H1 (cell line): ENCODE data around the gene RBM43. TPM values are rescaled to one million over a fixed set of nuclear protein-coding genes. Genes with fewer than 3 reads are reported as not detected.

Experiments
- E2F6 ChIP-seq: IDR thresholded peaks from 2 replicates; pipeline ENCODE4 v1.6.1; 2012; ENCODE audit warnings: inconsistent platforms
- HDAC6 ChIP-seq: IDR thresholded peaks from one replicate; pipeline ENCODE4 v1.7.1; 2012; ENCODE audit warnings: low read depth, mild to moderate bottlenecking, inconsistent platforms, low read length, moderate library complexity
- POLR2A ChIP-seq, 2 experiments: IDR thresholded peaks; 1 replicate in 1 of 2; 2 replicates in 1 of 2; pipeline ENCODE4 v1.6.1; 2011; ENCODE audit warnings: low read depth in 2 of 2, low read length in 2 of 2, mild to moderate bottlenecking in 2 of 2; ENCODE audit errors: control extremely low read depth in 1 of 2
- POU5F1 ChIP-seq: IDR thresholded peaks from 2 replicates; pipeline ENCODE4 v1.6.1; 2011; ENCODE audit warnings: low read depth, mild to moderate bottlenecking, low read length, moderate library complexity
- RNF2 ChIP-seq: fragments of 200-900, 300-1000 bp; sonication (generic); IDR thresholded peaks from 2 replicates; pipeline ENCODE4 v1.7.1; 2016; ENCODE audit warnings: borderline replicate concordance, low read depth, mild to moderate bottlenecking, antibody characterized with exemption, low read length; ENCODE audit not compliant: poor library complexity, severe bottlenecking; ENCODE audit errors: missing control alignments
- SP4 ChIP-seq: IDR thresholded peaks from 2 replicates; pipeline ENCODE4 v1.6.1; 2012; ENCODE audit warnings: low read length, inconsistent platforms
- polyA plus RNA-seq, 7 experiments: library from polyadenylated mRNA; depleted of rRNA in 3 of 7; stranded (reverse) in 5 of 7; unstranded in 2 of 7; fragments of >200 nt in 5 of 7; fragments of 200-250 nt in 2 of 7; gene quantifications; 1 replicate in 5 of 7; 2 replicates in 1 of 7; 4 replicates in 1 of 7; pipeline versions ENCODE4 v1.2.1 to v1.2.3, GENCODE V29; 2011 to 2013; ENCODE audit warnings: missing spikeins in 2 of 7, mixed read lengths in 2 of 7
- total RNA-seq: library from RNA; stranded (reverse); fragmentation: NEBNext Ultra II Directional; extraction: Animal tissue kit (Norgen Biotek cat#: 25700); gene quantifications from 2 replicates; pipeline ENCODE4 v1.2.1, GENCODE V29; 2021
- TF ChIP-seq, protein P1 (sequence below): fragments of 300-600 bp; sonication (generic); IDR thresholded peaks from 2 replicates; pipeline ENCODE4 v1.7.1; 2012; ENCODE audit warnings: low read length, moderate library complexity, mild to moderate bottlenecking, inconsistent platforms; ENCODE audit not compliant: insufficient replicate concordance
- TF ChIP-seq, protein P2 (sequence below), 3 experiments: IDR thresholded peaks; 1 replicate in 2 of 3; 2 replicates in 1 of 3; pipeline versions ENCODE4 v1.5.1 to v1.6.1; 2011; ENCODE audit warnings: low read length in 3 of 3, mild to moderate bottlenecking in 3 of 3, inconsistent platforms in 2 of 3, low read depth in 1 of 3, moderate library complexity in 1 of 3; ENCODE audit not compliant: insufficient read depth in 1 of 3; ENCODE audit errors: control extremely low read depth in 1 of 3

The RBM43 gene
- total and polyA plus RNA-seq, 2 of the 8 experiments (the other 6 are each of a cell fraction or from before 2014, with no cell fraction given): 1.7 to 2.0 TPM

GRCh38 chr2:151230627-151231140, 31.0 kb downstream of the RBM43 start (continued):
- TF ChIP-seq, protein P1, sequence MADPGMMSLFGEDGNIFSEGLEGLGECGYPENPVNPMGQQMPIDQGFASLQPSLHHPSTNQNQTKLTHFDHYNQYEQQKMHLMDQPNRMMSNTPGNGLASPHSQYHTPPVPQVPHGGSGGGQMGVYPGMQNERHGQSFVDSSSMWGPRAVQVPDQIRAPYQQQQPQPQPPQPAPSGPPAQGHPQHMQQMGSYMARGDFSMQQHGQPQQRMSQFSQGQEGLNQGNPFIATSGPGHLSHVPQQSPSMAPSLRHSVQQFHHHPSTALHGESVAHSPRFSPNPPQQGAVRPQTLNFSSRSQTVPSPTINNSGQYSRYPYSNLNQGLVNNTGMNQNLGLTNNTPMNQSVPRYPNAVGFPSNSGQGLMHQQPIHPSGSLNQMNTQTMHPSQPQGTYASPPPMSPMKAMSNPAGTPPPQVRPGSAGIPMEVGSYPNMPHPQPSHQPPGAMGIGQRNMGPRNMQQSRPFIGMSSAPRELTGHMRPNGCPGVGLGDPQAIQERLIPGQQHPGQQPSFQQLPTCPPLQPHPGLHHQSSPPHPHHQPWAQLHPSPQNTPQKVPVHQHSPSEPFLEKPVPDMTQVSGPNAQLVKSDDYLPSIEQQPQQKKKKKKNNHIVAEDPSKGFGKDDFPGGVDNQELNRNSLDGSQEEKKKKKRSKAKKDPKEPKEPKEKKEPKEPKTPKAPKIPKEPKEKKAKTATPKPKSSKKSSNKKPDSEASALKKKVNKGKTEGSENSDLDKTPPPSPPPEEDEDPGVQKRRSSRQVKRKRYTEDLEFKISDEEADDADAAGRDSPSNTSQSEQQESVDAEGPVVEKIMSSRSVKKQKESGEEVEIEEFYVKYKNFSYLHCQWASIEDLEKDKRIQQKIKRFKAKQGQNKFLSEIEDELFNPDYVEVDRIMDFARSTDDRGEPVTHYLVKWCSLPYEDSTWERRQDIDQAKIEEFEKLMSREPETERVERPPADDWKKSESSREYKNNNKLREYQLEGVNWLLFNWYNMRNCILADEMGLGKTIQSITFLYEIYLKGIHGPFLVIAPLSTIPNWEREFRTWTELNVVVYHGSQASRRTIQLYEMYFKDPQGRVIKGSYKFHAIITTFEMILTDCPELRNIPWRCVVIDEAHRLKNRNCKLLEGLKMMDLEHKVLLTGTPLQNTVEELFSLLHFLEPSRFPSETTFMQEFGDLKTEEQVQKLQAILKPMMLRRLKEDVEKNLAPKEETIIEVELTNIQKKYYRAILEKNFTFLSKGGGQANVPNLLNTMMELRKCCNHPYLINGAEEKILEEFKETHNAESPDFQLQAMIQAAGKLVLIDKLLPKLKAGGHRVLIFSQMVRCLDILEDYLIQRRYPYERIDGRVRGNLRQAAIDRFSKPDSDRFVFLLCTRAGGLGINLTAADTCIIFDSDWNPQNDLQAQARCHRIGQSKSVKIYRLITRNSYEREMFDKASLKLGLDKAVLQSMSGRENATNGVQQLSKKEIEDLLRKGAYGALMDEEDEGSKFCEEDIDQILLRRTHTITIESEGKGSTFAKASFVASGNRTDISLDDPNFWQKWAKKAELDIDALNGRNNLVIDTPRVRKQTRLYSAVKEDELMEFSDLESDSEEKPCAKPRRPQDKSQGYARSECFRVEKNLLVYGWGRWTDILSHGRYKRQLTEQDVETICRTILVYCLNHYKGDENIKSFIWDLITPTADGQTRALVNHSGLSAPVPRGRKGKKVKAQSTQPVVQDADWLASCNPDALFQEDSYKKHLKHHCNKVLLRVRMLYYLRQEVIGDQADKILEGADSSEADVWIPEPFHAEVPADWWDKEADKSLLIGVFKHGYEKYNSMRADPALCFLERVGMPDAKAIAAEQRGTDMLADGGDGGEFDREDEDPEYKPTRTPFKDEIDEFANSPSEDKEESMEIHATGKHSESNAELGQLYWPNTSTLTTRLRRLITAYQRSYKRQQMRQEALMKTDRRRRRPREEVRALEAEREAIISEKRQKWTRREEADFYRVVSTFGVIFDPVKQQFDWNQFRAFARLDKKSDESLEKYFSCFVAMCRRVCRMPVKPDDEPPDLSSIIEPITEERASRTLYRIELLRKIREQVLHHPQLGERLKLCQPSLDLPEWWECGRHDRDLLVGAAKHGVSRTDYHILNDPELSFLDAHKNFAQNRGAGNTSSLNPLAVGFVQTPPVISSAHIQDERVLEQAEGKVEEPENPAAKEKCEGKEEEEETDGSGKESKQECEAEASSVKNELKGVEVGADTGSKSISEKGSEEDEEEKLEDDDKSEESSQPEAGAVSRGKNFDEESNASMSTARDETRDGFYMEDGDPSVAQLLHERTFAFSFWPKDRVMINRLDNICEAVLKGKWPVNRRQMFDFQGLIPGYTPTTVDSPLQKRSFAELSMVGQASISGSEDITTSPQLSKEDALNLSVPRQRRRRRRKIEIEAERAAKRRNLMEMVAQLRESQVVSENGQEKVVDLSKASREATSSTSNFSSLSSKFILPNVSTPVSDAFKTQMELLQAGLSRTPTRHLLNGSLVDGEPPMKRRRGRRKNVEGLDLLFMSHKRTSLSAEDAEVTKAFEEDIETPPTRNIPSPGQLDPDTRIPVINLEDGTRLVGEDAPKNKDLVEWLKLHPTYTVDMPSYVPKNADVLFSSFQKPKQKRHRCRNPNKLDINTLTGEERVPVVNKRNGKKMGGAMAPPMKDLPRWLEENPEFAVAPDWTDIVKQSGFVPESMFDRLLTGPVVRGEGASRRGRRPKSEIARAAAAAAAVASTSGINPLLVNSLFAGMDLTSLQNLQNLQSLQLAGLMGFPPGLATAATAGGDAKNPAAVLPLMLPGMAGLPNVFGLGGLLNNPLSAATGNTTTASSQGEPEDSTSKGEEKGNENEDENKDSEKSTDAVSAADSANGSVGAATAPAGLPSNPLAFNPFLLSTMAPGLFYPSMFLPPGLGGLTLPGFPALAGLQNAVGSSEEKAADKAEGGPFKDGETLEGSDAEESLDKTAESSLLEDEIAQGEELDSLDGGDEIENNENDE: no peak
- TF ChIP-seq SP4 (no peak), RNF2 (no peak), E2F6 (no peak), HDAC6 (no peak), POU5F1 (no peak), POLR2A (IDR thresholded peaks at IDR 0.05; ENCODE audit: control extremely low read depth in 1 of 2, low read depth in 2 of 2, low read length in 2 of 2) (no peak)
- TF ChIP-seq, protein P2, sequence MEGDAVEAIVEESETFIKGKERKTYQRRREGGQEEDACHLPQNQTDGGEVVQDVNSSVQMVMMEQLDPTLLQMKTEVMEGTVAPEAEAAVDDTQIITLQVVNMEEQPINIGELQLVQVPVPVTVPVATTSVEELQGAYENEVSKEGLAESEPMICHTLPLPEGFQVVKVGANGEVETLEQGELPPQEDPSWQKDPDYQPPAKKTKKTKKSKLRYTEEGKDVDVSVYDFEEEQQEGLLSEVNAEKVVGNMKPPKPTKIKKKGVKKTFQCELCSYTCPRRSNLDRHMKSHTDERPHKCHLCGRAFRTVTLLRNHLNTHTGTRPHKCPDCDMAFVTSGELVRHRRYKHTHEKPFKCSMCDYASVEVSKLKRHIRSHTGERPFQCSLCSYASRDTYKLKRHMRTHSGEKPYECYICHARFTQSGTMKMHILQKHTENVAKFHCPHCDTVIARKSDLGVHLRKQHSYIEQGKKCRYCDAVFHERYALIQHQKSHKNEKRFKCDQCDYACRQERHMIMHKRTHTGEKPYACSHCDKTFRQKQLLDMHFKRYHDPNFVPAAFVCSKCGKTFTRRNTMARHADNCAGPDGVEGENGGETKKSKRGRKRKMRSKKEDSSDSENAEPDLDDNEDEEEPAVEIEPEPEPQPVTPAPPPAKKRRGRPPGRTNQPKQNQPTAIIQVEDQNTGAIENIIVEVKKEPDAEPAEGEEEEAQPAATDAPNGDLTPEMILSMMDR (IDR thresholded peaks at IDR 0.05; ENCODE audit: control extremely low read depth in 1 of 3, insufficient read depth in 1 of 3, low read depth in 1 of 3, low read length in 3 of 3): no peak
